H9 (cell line): Measurements from ENCODE around the gene SOX13. TPM values are rescaled to one million over a fixed set of nuclear protein-coding genes. Genes with fewer than 3 reads are reported as not detected.
A peak's percentile ranks its signal among the peaks of the same experiment; 100 is the strongest.

Source experiments
- DNase-seq: peaks from one replicate; pipeline ENCODE4 v3.0.0-alpha.2; 2017
- H2AFZ ChIP-seq: one replicate; pipeline ENCODE4 v1.6.1; 2013; ENCODE audit warnings: mild to moderate bottlenecking, low read length, control low read depth, moderate library complexity
- H2AK5ac ChIP-seq: 2 replicates; pipeline ENCODE4 v1.6.1; 2013; ENCODE audit warnings: low read length, control low read depth, mixed read lengths; ENCODE audit not compliant: insufficient read length
- H2BK120ac ChIP-seq: one replicate; pipeline ENCODE4 v1.6.1; 2013; ENCODE audit warnings: low read depth, mild to moderate bottlenecking, low read length, control low read depth, inconsistent platforms; ENCODE audit not compliant: poor library complexity, severe bottlenecking
- H2BK12ac ChIP-seq: 2 replicates; pipeline ENCODE4 v1.6.1; 2013; ENCODE audit warnings: low read length, control low read depth, mixed read lengths, low read depth; ENCODE audit not compliant: insufficient read length
- H2BK15ac ChIP-seq: 2 replicates; pipeline ENCODE4 v1.6.1; 2013; ENCODE audit warnings: low read depth, low read length, control low read depth
- H2BK20ac ChIP-seq: one replicate; pipeline ENCODE4 v1.6.1; 2013; ENCODE audit warnings: low read depth, mild to moderate bottlenecking, low read length, control low read depth, inconsistent platforms; ENCODE audit not compliant: poor library complexity, severe bottlenecking
- H2BK5ac ChIP-seq: 2 replicates; pipeline ENCODE4 v1.6.1; 2013; ENCODE audit warnings: low read length, control low read depth, mixed read lengths; ENCODE audit not compliant: insufficient read length
- H3K14ac ChIP-seq: 2 replicates; pipeline ENCODE4 v1.6.1; 2013; ENCODE audit warnings: low read length, control low read depth; ENCODE audit not compliant: insufficient read depth
- H3K18ac ChIP-seq: 2 replicates; pipeline ENCODE4 v1.6.1; 2013; ENCODE audit warnings: low read depth, mild to moderate bottlenecking, mixed read lengths, low read length, control low read depth; ENCODE audit not compliant: insufficient read length
- H3K23ac ChIP-seq: 2 replicates; pipeline ENCODE4 v1.6.1; 2013; ENCODE audit warnings: low read length, control low read depth, mixed read lengths, low read depth; ENCODE audit not compliant: insufficient read length
- H3K23me2 ChIP-seq: 2 replicates; pipeline ENCODE4 v1.6.1; 2013; ENCODE audit warnings: low read depth, mild to moderate bottlenecking, mixed read lengths, low read length, control low read depth; ENCODE audit not compliant: insufficient read length, poor library complexity, severe bottlenecking
- H3K27ac ChIP-seq: 2 replicates; pipeline ENCODE4 v1.5.1; 2013; ENCODE audit warnings: low read length, control low read depth, mixed read lengths, low read depth; ENCODE audit not compliant: insufficient read length
- H3K27me3 ChIP-seq: 2 replicates; pipeline ENCODE4 v1.6.1; 2013; ENCODE audit warnings: low read length, control low read depth, inconsistent platforms; ENCODE audit not compliant: insufficient read depth
- H3K4ac ChIP-seq: 2 replicates; pipeline ENCODE4 v1.6.1; 2013; ENCODE audit warnings: low read depth, mild to moderate bottlenecking, control low read depth, inconsistent platforms, low read length, moderate library complexity
- H3K4me1 ChIP-seq: 2 replicates; pipeline ENCODE4 v1.6.1; 2013; ENCODE audit warnings: low read length, control low read depth, inconsistent platforms; ENCODE audit not compliant: insufficient read depth
- H3K4me2 ChIP-seq: 2 replicates; pipeline ENCODE4 v1.6.1; 2013; ENCODE audit warnings: low read length, control low read depth, mixed read lengths; ENCODE audit not compliant: insufficient read length, insufficient read depth
- H3K56ac ChIP-seq: 2 replicates; pipeline ENCODE4 v1.6.1; 2013; ENCODE audit warnings: low read depth, mild to moderate bottlenecking, mixed read lengths, low read length, control low read depth; ENCODE audit not compliant: insufficient read length
- H3K79me1 ChIP-seq: 2 replicates; pipeline ENCODE4 v1.6.1; 2013; ENCODE audit warnings: low read depth, mild to moderate bottlenecking, moderate library complexity, low read length, control low read depth, inconsistent platforms; ENCODE audit not compliant: insufficient read depth, poor library complexity, severe bottlenecking
- H3K79me2 ChIP-seq: 2 replicates; pipeline ENCODE4 v1.6.1; 2013; ENCODE audit warnings: low read length, control low read depth, inconsistent platforms; ENCODE audit not compliant: insufficient read depth
- H3K9ac ChIP-seq: 2 replicates; pipeline ENCODE4 v1.6.1; 2013; ENCODE audit warnings: low read length, control low read depth, mixed read lengths; ENCODE audit not compliant: insufficient read length; ENCODE audit errors: extremely low read depth
- H3K9me3 ChIP-seq: one replicate; pipeline ENCODE4 v1.6.1; 2013; ENCODE audit warnings: low read depth, low read length, inconsistent platforms; ENCODE audit not compliant: control insufficient read depth
- H3T11ph ChIP-seq: one replicate; pipeline ENCODE4 v1.6.1; 2013; ENCODE audit warnings: mild to moderate bottlenecking, low read length, control low read depth, inconsistent platforms
- H4K20me1 ChIP-seq: one replicate; pipeline ENCODE4 v1.6.1; 2013; ENCODE audit not compliant: control insufficient read depth, insufficient read length, insufficient read depth
- H4K5ac ChIP-seq: 2 replicates; pipeline ENCODE4 v1.6.1; 2013; ENCODE audit warnings: low read depth, mild to moderate bottlenecking, mixed read lengths, low read length, control low read depth; ENCODE audit not compliant: insufficient read length
- H4K8ac ChIP-seq: replicated peaks from 2 replicates; pipeline ENCODE4 v1.6.1; 2013; ENCODE audit warnings: low read length, control low read depth, mixed read lengths, low read depth; ENCODE audit not compliant: insufficient read length
- H4K91ac ChIP-seq: 2 replicates; pipeline ENCODE4 v1.6.1; 2013; ENCODE audit warnings: low read depth, mild to moderate bottlenecking, moderate library complexity, mixed read lengths, low read length, control low read depth; ENCODE audit not compliant: insufficient read length
- H3K27ac Mint-ChIP-seq, 3 experiments: 2 replicates in 2 of 3; 3 replicates in 1 of 3; pipeline ENCODE4 v1.8.0; 2020 to 2021; ENCODE audit warnings: mixed read lengths in 3 of 3, mild to moderate bottlenecking in 1 of 3, moderate library complexity in 1 of 3
- H3K27me3 Mint-ChIP-seq: 2 replicates; pipeline ENCODE4 v1.8.0; 2021; ENCODE audit warnings: low read depth, mild to moderate bottlenecking, moderate library complexity, mixed read lengths
- H3K36me3 Mint-ChIP-seq, 3 experiments: 2 replicates in 2 of 3; 3 replicates in 1 of 3; pipeline ENCODE4 v1.8.0; 2020 to 2021; ENCODE audit warnings: low read depth in 3 of 3, mixed read lengths in 3 of 3; ENCODE audit not compliant: insufficient read depth in 1 of 3
- H3K4me1 Mint-ChIP-seq, 2 experiments: 2 replicates each; pipeline ENCODE4 v1.8.0; 2020; ENCODE audit warnings: mixed read lengths in 2 of 2
- H3K4me3 Mint-ChIP-seq, 2 experiments: 2 replicates in 1 of 2; 3 replicates in 1 of 2; pipeline ENCODE4 v1.8.0; 2020 to 2021; ENCODE audit warnings: mild to moderate bottlenecking in 2 of 2, mixed read lengths in 2 of 2, moderate library complexity in 1 of 2
- H3K9me3 Mint-ChIP-seq, 2 experiments: 2 replicates in 1 of 2; 3 replicates in 1 of 2; pipeline ENCODE4 v1.8.0; 2020; ENCODE audit warnings: mild to moderate bottlenecking in 2 of 2, mixed read lengths in 2 of 2, moderate library complexity in 1 of 2
- CTCF ChIP-seq: fragments of 200-600 bp; sonication (generic); conservative IDR thresholded peaks from 3 replicates; pipeline ENCODE4 v1.8.0; 2021; ENCODE audit warnings: antibody characterized with exemption, mild to moderate bottlenecking
- WGBS: extraction: QIAGEN DNeasy Blood & Tissue Kit; methylation state at CpG from one replicate; pipeline ENCODE4 v1.1.7; 2013; ENCODE audit warnings: missing lambda C conversion rate, low lambda C conversion rate, mixed read lengths; ENCODE audit not compliant: insufficient read length; ENCODE audit errors: extremely low coverage; 5-methylcytosine and 5-hydroxymethylcytosine counted together
- total RNA-seq: library from RNA; stranded (reverse); gene quantifications from 2 replicates; pipeline ENCODE4 v1.2.1, GENCODE V29; 2021

SOX13 gene
- total RNA-seq, 1 experiment from 2014 or later, result 120 TPM

GRCh38 chr1:204110894-204111633, 38.1 kb downstream of the SOX13 start:
- Histone ChIP-seq H3K4ac (no peak overlapping the region), H3T11ph (no peak overlapping the region), H3K79me2 (peaks cover 27% of the 10 kb centered on the region; the same call in 1 of the 2 replicates), H3K9me3 (no peaks in the 10 kb centered on the region), H2BK15ac (no peak overlapping the region), H2BK5ac (no peak overlapping the region), H3K4me2 (no peak overlapping the region), H3K27me3 (no peaks in the 10 kb centered on the region), H2AK5ac (no peak overlapping the region), H3K14ac (no peak overlapping the region), H4K5ac (no peak overlapping the region), H3K18ac (no peak overlapping the region), H2BK120ac (no peak overlapping the region), H4K8ac (no peak overlapping the region), H2AFZ (no peak overlapping the region), H3K4me1 (peaks cover 14% of the 10 kb centered on the region; the same call in 1 of the 2 replicates), H3K23ac (no peak overlapping the region), H3K9ac (no peak overlapping the region), H4K91ac (no peak overlapping the region), H3K56ac (no peak overlapping the region), H3K23me2 (no peaks in the 10 kb centered on the region), H3K27ac (no peak overlapping the region), H2BK12ac (no peak overlapping the region), H3K79me1 (peaks cover 8% of the 10 kb centered on the region), H2BK20ac (no peak overlapping the region), H4K20me1 (peaks cover 3% of the 10 kb centered on the region)
- TF ChIP-seq CTCF, result no peak
- Mint-ChIP-seq H3K27ac (peak overlapping the region in 1 of 3 experiments; percentile 21; a peak in 1 of 7 replicates), H3K4me3 (peak overlapping the region in 1 of 2 experiments; percentile 56; a peak in 2 of 5 replicates), H3K27me3 (no peaks in the 10 kb centered on the region; the same call in 1 of the 2 replicates), H3K4me1 (peaks cover 55 to 61% of the 10 kb centered on the region in 2 experiments), H3K36me3 (peaks cover 24 to 30% (median 25%) of the 10 kb centered on the region in 3 experiments), H3K9me3 (no peaks in the 10 kb centered on the region)
- no CpG with 5 or more reads among the region's 5 CpGs for WGBS
- DNase-seq, result no peak
